HUES6 (cell line): ENCODE results near the gene DDC.

Experiments used
- H3K27ac ChIP-seq: 2 replicates; pipeline ENCODE4 v1.7.0; 2013; ENCODE audit warnings: low read depth, mild to moderate bottlenecking, low read length, inconsistent platforms
- H3K27me3 ChIP-seq: 2 replicates; pipeline ENCODE4 v1.6.1; 2013; ENCODE audit warnings: low read length; ENCODE audit not compliant: control insufficient read depth, insufficient read depth
- H3K36me3 ChIP-seq: 2 replicates; pipeline ENCODE4 v1.6.1; 2013; ENCODE audit warnings: low read length; ENCODE audit not compliant: control insufficient read depth, insufficient read depth
- H3K4me1 ChIP-seq: 2 replicates; pipeline ENCODE4 v1.6.1; 2013; ENCODE audit warnings: low read length; ENCODE audit not compliant: control insufficient read depth, insufficient read depth
- H3K4me3 ChIP-seq: 2 replicates; pipeline ENCODE4 v1.5.1; 2013; ENCODE audit warnings: low read depth, low read length
- H3K9ac ChIP-seq: one replicate; pipeline ENCODE4 v1.6.1; 2013; ENCODE audit warnings: mild to moderate bottlenecking, low read length
- H3K9me3 ChIP-seq: 2 replicates; pipeline ENCODE4 v1.6.1; 2013; ENCODE audit warnings: low read depth, low read length; ENCODE audit not compliant: control insufficient read depth, insufficient read depth

Gene DDC

GRCh38 chr7:50409856-50410745 is 155.1 kb downstream of the DDC start:
- H3K4me1 ChIP-seq, result peaks cover 2% of the 10 kb centered on the region; the same call in 1 of the 2 replicates
- no peak overlapping the region for H3K27ac ChIP-seq
- no peak overlapping the region for H3K9ac ChIP-seq
- no peak overlapping the region for H3K4me3 ChIP-seq
- no peaks in the 10 kb centered on the region for H3K9me3 ChIP-seq
- no peaks in the 10 kb centered on the region; the same call in 1 of the 2 replicates for H3K27me3 ChIP-seq
- H3K36me3 ChIP-seq, result no peaks in the 10 kb centered on the region
